ENCODE results near the gene LYZ.
"Not testable (repeated sequence)": the region's sequence is repeated elsewhere in the genome, so short reads cannot be mapped to it uniquely, and the experiment has no call there.

LYZ gene

DNA sequence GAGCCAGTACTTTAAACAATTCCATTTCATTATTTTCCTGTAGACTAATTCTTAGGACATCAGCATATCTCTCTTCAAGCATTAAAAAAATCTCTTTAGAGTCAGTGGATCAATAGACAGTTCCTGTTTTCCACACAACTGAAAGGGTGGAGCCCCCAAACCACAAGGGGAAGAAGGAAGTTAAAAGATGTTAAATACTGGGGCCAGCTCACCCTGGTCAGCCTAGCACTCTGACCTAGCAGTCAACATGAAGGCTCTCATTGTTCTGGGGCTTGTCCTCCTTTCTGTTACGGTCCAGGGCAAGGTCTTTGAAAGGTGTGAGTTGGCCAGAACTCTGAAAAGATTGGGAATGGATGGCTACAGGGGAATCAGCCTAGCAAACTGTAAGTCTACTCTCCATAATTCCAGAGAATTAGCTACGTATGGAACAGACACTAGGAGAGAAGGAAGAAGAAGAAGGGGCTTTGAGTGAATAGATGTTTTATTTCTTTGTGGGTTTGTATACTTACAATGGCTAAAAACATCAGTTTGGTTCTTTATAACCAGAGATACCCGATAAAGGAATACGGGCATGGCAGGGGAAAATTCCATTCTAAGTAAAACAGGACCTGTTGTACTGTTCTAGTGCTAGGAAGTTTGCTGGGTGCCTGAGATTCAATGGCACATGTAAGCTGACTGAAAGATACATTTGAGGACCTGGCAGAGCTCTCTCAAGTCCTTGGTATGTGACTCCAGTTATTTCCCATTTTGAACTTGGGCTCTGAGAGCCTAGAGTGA lies at the start of gene LYZ:
Gene LYZ (plus strand): TSS at position 220 of the 777 bp plus-strand sequence. CDS start 28 bp downstream, at position 248.
- DNase-seq (ENCODE audit: low read depth, low spot score) = no peak

GRCh38 chr12:69298947-69299346 lies 49.2 kb upstream of the LYZ start:
- no peak for DNase-seq (ENCODE audit: low read depth, low spot score)

DNA sequence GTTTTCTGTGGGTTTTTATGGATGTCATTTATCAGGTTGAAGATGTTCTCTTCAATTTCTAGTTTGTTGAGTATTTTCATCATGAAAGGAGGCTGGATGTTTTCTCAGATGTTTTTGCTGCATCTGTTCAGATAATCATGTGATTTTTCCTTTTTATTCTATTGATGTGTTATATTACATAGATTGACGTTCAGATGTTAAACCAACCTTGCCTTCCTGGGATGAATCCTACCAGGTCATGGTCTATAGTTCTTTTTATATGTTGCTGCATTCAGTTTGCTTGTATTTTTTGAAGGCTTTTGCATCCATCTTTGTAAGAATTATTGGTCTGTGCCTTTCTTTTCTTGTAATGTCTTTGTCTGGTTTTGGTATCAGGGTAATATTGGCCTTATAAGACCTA lies 43.9 kb upstream of the LYZ start:
- DNase-seq (ENCODE audit: low read depth, low spot score) = no peak

GRCh38 chr12:69309461-69309860 lies 38.7 kb upstream of the LYZ start:
- DNase-seq (ENCODE audit: low read depth, low spot score) = no peak

GRCh38 chr12:69313209-69313608 lies 35.0 kb upstream of the LYZ start:
- no peak for DNase-seq (ENCODE audit: low read depth, low spot score)

- not testable (repeated sequence) for DNase-seq (ENCODE audit: low read depth, low spot score)
Measured at GRCh38 chr12:69316784-69317183, 31.4 kb upstream of the LYZ start.

GRCh38 chr12:69317233-69317632 lies 30.9 kb upstream of the LYZ start:
- DNase-seq (ENCODE audit: low read depth, low spot score) = not testable (repeated sequence)

DNA sequence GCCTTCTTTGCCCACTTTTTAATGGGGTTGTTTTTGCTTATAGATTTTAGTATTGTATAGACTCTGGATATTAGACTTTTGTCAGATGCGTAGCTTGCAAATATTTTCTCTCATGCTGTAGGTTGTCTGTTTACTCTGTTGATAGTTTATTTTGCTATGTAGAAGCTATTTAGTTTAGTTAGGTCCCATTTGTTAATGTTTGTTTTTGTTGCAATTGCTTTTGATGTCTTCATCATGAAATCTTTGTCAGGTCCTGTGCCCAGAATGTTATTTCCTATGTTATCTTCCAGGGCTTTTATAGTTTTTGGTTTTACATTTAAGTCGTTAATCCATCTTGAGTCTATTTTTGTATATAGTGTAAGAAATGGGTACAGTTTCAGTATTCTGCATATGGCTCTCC lies 30.0 kb upstream of the LYZ start:
- DNase-seq (ENCODE audit: low read depth, low spot score) = no peak

DNA sequence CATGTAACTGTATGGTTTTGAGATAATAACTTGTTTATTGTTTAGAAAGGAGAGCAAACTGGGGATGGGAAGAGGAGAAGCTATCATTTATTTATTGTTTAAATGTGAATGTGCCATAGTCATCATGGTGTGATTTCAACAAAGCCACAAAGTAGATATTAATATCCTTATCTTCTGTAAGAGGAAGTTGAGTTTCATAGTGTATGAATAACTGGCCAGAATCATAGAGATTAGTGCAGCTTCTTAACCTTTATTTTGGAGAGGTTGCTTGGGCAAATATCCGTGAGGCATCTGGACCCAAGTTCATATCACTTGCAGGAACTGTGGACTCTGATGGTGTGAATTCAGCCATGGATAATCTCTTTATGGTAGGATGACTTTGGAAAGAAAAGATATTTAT lies 26.8 kb upstream of the LYZ start:
- DNase-seq (ENCODE audit: low read depth, low spot score) = no peak

GRCh38 chr12:69324797-69325466 lies 23.2 kb upstream of the LYZ start:
- DNase-seq (ENCODE audit: low read depth, low spot score) = no peak

- DNase-seq (ENCODE audit: low read depth, low spot score) = no peak
Measured at GRCh38 chr12:69328426-69328825, 19.8 kb upstream of the LYZ start.

DNA sequence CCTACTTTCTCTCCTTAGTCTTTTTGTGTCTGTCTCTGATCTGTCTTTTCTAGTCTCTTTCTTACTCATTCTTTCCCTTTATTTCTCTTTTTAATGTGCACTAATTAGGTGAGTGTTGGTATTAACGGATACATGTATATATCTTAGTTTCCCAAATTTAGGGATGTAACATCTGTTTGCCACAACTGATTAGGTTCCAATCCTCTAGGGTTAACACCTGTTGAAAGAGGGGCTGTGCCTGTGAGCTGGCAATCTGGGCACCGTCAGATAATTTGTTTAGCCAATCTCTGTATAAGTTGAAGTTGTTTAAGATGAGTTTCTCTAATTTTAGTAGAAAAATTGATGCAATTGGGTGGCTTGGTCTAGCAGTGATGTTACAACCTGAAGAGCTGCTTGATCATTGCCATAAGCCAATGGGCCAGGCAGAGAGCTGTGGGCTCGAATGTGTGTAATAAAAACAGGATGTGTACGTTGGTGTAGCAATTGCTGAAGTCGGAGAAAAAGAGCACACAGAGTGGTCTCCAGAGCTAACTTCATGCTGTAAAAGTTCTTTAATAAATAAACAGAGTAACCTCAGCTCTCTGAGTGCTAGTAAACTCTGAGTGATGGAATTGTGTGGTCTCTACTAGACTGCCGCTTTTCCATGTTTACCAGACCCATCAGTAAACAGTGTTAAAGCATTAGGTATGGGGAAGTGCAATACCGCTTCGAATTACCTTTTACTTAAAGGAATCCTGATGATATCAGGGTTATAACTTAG lies 18.3 kb upstream of the LYZ start:
- DNase-seq (ENCODE audit: low read depth, low spot score) = no peak

DNA sequence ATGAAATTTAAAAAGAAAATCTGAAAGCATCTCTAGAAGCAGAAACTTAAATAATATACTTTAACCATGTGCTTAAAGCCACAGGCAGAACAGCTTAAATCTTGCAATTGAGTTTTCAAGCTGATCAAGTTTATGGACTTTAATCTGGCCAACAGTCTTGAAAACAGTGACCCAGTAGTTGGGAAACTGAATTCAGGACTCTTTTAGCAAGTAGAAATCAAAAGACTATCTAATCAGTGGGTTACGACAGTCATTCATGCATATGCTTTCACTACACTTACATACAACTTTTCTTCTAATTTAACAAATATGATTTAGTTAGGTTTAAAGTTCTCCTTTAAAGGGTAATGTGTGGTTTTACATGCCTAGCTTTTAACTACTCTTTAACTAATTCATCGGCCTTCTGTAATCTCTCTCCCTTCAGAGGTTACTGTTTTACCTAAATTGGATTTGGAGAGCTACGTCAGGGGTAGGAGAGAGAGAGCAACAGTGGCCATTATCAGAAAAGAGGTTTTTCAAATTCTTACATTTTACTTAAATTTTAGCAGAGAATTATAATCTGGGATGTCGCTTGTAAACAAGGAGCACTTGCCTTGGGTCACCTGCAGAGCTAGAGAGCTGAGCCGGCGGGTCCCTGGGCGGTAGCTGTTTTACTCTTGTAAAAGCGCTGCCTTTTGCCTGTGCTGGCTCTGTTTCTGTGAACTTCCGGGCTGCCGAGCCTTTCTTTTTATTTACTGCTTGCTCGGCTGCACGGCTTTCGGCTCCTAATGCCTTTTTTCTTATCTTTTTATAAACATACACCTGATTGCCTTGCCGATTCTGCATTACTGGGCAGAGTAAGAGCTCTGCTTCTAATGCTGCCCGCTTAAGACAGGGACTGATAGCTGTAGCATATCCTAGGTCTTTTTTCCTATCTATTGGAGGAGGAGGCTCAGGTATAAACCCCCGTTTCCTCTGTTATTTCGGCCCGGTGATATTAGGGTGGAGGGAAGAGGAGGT lies 17.4 kb upstream of the LYZ start:
- DNase-seq (ENCODE audit: low read depth, low spot score) = no peak

GRCh38 chr12:69331519-69331908 lies 16.7 kb upstream of the LYZ start:
- no peak for DNase-seq (ENCODE audit: low read depth, low spot score)

- no peak for DNase-seq (ENCODE audit: low read depth, low spot score)
Measured at GRCh38 chr12:69331909-69332684, 16.1 kb upstream of the LYZ start.

- DNase-seq (ENCODE audit: low read depth, low spot score) = no peak
Measured at GRCh38 chr12:69332815-69333358, 15.3 kb upstream of the LYZ start.

DNA sequence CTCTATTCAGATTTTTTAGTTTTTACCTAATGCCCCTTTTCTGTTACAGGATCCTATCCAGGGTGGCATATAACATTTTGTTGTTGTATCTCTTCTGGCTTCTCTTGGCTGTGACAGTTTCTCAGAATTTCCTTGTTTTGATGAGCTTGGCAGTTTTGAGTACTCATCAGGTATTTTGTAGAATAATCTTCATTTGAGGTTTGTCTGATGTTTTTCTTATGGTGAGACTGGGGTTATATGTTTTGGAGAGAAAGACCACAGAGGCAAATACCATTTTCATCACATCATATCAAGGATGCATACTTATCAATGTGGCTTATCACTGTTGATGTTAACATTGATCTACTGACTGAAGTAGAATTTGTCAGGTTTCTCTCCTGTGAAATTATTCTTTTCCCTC lies 14.0 kb upstream of the LYZ start:
- no peak for DNase-seq (ENCODE audit: low read depth, low spot score)

DNA sequence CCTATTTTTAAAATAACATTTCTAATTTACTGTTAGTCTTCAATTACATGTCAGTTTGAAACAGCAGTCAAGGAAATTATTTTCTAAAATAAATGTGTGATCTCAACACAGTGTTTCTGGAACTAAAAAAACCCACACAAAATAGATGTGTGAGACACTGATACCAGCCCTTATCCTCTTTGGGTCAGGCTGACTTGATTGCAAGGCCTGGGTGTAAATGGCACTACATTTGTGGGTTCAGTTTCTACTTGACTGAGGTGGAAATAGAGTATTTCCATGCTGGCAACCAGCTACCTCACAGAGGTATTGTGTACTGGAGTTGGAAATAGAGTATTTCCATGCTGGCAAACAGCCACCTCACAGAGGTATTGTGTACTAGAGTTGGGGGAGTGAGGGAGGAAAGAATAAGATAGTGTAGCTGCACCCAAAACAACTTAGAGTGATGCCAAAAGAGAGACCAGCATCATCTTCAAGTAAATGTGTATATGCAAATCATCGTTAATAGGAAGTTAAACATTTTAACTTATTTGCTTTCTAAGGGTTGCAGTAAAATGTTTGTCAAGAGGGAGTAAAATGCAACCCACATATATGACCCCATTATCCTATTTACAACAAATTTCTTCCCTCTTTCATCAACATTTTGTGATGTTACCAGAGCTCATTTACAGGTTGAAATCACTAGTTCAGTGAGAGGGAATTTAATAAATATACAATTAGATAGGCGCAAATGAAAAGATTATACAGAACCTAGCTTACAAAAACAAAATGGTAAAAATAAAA lies 10.7 kb upstream of the LYZ start:
- DNase-seq (ENCODE audit: low read depth, low spot score) = no peak

DNA sequence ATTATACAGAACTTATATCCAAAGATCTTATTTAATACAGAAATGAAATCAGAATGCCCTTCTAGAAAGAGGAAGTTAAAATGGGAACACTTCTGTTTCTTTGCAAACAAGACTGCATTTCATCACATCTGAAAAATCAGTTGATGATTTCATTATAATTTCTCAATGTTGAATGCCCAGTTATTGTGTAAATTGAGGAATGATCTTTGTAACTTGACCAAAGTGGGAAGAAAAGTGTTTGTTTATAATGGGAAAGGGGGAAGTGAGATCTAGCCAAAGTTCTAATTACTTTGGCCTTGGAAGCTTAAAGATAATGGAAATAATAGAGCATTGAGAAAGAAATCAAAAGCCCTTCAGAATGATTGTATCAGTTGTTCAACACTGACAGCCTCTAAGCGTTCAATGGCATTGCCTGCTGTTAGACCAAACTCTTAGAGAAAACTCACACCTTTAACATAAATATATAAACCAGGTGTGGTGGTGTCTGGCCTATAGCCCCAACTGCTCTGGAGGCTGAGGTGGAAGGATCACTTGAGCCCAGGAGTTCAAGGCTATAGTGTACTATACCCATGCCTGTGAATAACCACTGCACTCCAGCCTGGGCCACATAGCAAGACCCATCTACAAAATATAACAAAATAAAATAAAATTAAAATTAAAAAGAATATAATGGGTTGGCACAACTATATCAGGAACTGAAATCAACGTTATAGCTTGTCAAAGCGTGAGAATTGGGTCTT lies 9.9 kb upstream of the LYZ start:
- DNase-seq (ENCODE audit: low read depth, low spot score) = no peak
